NCI-H526 treated with DMSO at 0.1 percent for 48 hours (cell line): ENCODE results near the gene C8A.

ENCODE experiments used
- DNase-seq: peaks from one replicate; lab custom pipeline; 2025; lab: John Stamatoyannopoulos, UW

C8A gene

DNA sequence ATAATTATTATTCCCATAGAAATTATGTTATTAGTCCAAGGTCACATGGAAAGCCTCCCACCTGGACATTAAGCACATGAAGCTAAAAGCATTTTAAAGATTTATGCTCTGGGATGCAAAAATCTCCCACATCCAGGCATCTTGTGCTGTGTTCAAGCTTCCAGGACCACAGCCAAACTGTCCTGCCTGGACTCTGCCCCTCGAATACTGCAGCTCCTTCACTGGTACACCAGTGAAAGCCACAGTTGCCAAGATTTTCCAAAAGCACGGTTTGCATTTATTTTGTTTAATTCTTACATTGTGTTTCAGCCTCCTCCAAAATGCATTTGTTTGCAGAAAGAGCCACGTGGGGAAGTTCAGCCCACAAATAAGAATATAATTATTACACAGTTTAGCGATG, 72.6 kb downstream of the C8A start:
- no peak for DNase-seq

GRCh38 chr1:56927986-56928385, 73.4 kb downstream of the C8A start:
- no peak for DNase-seq

DNA sequence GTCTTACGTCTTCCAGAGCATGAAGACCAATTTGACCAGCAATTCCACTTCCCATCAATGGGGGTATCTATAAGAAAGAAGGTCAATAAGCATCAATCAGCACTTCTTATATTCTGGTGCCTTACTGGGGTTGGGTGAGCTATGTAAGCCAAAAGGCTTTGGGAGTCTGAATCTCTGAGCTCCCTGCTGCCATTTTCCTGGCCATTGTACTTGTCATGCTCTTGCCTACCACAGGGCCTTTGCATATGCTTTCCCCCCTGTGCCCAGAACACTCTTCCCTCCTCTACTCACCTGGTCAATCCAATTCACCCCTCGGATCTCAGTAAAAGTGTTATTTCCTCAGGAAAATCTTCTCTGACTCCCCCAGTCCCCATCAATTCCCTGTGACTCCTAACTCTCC, 74.9 kb downstream of the C8A start:
- DNase-seq, result no peak

GRCh38 chr1:56931211-56931610, 76.6 kb downstream of the C8A start:
- no peak for DNase-seq

DNA sequence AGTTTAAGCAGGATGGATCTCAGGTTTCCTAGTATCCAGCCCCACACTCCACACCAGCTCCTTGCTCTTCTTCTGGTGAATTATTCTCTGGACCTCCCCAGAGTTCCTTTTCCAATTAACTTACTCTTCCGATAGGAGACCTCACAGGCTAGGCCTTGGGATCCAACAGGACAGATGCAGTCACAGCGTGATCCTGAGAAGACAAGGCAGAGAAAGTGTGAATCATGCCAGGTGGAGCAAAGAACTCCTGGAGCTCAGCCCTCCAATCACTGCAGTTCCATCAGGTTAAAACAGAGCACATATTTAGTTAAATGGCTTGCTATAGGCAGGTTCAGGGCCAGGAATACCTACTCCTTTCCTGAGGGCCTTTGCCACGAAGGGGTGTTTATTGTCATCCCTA, 77.1 kb downstream of the C8A start:
- no peak for DNase-seq

DNA sequence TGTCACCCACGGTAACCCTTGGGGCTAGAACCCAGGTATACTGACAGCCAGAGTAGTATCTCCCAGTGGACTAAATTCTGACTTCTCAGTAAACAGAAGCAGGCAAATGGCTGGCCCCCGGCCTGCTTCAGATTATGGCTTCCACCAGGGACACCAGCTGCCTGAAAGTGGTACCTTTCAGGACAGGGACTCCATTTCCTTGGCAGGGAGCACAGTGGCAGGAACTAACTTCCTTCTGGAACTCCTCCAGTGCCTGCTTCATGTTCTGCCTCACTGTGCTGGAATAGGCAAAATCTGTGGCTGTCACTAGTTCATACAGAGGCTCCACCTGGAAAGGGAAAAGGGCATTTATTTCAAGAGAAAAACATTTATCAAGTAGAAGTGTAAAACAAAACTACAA, 78.6 kb downstream of the C8A start:
- DNase-seq, result no peak

- no peak for DNase-seq
These were observed 79.0 kb downstream of the C8A start for GRCh38 chr1:56933606-56934005.

- DNase-seq, result no peak
These were observed 79.9 kb downstream of the C8A start for GRCh38 chr1:56934430-56935060.

GRCh38 chr1:56938646-56939045, 84.0 kb downstream of the C8A start:
- DNase-seq, result no peak

- DNase-seq, result peak; percentile 22
These were observed 84.6 kb downstream of the C8A start for GRCh38 chr1:56939209-56939608.

DNA sequence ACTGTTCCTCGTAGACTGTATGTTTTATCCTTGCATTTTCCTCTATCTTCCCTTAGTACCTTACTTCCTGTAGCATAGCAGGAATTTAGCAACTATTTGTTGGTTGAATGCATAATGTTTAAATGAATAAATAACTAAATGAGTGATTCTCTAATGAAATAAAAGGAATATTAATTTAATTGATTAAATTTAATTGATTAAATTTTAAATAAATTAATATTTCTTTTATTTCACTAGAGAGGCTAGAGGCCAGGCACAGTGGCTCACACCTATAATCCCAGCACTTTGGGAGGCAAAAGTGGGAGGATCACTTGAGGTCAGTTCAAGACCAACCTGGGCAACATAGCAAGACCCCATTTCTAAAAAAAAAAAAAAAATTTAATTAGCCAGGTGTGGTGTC, 85.4 kb downstream of the C8A start:
- DNase-seq, result no peak

DNA sequence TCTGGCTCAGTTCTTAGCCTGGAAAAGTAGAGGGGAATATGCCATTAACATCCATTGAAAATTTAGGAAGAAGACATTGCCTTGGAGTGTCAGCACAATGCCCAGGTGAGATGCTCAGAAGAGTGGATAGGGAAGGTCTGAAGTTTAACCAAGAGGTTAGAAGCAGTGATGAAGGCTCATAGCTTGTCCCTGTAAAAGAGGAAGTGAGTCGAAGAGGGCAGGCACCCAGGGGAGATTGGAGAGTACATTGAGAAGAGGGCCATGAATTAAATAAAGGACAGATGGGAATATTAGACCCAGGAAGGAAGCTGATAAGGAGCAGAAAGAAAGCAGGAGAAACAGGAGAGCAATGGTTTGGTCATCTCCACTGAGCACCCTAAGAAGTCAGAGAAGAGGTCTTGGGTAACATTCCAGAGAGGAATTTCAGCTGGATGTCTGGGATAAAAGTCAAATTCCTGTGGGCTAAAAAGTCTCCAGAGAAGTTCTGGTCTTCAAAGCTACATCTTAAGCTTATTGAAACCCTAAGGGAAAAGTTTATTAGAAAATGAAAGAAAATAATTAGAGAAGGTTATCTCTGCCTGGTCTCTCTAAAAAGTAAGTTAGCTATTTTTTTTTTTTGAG, 93.9 kb downstream of the C8A start:
- DNase-seq, result no peak

GRCh38 chr1:56952501-56952900, 97.9 kb downstream of the C8A start:
- DNase-seq, result no peak

- DNase-seq, result no peak
These were observed 98.8 kb downstream of the C8A start for GRCh38 chr1:56953386-56953785.

DNA sequence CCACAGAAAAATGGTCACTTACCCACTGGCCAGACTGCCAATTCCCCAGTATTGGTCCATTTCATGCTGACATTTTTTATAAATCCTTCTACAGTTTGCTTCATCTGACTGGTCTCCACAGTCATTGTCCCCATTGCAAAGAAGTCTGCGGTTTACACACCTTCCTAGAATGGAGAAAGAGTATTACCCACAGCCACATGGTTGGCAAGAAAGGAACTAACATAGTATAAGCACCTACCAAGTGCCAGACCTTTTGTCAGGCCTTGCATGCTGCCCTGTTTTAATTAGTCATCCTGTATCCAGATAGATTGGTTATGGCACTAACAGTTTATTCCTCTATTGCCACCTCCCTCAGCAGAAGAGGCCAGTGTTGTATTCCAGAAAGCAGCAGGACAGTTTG, 100.1 kb downstream of the C8A start:
- DNase-seq, result no peak

DNA sequence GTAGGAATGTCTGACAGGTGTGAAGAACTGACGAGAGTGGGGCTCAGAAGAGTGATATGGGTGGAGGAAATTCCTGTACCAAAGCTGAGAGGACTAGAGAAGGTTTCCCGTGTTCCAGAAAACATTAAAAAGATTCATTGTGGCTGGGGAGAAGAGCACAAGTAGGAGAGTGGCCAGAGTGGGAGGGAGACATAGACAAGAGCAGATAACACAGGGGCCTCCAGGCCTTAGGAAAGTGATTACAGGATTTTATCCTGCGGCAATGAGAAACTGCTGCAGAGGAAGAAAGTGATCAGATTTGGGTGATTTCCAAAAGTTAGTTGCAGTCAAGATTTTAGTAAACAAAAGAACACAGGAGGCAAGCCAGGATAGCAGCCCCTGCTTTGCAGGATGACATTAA, 103.3 kb downstream of the C8A start:
- DNase-seq, result no peak

GRCh38 chr1:56958526-56958925, 103.9 kb downstream of the C8A start:
- no peak for DNase-seq

DNA sequence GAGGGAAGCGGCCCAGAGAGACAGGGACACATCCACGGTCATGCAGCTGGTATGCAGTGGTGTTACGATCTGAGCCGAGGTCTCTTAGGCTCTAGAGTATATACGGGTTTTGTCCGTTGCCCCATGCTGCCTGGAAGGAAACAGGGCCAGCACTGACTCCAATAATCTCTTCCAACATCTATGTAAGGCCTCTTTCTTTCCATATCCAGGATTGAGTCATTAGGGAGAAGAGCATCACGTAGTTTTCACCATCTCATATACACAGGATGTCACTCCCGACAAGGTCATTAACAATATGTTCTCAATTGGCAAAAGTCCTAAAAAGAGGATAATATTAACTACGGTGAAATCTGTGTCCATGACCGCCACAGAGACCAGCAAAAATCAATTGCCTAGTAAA, 106.8 kb downstream of the C8A start:
- DNase-seq, result no peak

- DNase-seq, result no peak
These were observed 109.1 kb downstream of the C8A start for GRCh38 chr1:56963667-56964066.

DNA sequence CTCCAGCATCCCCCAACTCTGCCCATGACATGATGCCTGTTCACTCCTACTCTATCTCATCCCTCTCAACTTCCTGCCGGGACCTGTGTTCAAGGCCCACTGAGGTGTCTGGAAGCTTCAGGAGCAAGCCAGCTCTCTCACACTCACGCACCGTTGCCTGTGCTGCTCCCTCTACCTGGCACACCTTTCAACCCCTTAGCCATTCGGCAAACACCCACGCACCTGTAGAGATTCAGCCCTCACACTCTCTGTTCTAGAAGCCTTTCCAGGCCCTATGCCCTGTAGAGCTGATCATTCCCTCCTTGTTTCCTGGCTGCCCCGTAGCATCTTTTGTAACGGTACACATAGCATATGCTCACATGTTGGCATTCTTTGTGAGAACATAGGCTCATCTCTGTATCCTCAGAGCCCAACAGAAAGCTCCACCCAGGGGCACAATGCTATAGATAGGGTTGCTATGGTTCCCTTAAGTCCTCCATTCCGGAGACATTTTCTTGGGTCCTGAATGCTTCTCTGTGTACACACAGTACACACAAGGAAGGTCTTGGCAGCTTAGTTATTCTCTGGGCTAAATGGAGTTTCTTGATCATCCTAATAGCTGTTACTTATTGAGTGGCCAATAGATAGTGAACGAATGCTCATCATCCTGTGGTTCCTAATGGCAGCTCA, 109.9 kb downstream of the C8A start:
- no peak for DNase-seq

GRCh38 chr1:56965191-56965590, 110.6 kb downstream of the C8A start:
- DNase-seq, result no peak

GRCh38 chr1:56965916-56966697, 111.5 kb downstream of the C8A start, which contains the start of gene C8B:
TSS of gene C8B (minus strand) at chr1:56966015. CDS start at chr1:56965948, 67 bp downstream.
- DNase-seq, result no peak

- no peak for DNase-seq
These were observed 112.1 kb downstream of the C8A start for GRCh38 chr1:56966698-56966999.
